IPS-20b (cell line): ENCODE measurements around the gene PSD.
"Not testable (repeated sequence)": the region's sequence is repeated elsewhere in the genome, so short reads cannot be mapped to it uniquely, and the experiment has no call there.

ENCODE experiments used
- H3K27ac ChIP-seq: one replicate; pipeline ENCODE4 v1.5.1; 2013; ENCODE audit warnings: low read length
- H3K27me3 ChIP-seq: 2 replicates; pipeline ENCODE4 v1.6.1; 2013; ENCODE audit warnings: mild to moderate bottlenecking, low read length, inconsistent platforms; ENCODE audit not compliant: insufficient read depth
- H3K36me3 ChIP-seq: 2 replicates; pipeline ENCODE4 v1.6.1; 2013; ENCODE audit warnings: low read depth, mild to moderate bottlenecking, inconsistent platforms, low read length, moderate library complexity; ENCODE audit not compliant: insufficient read depth
- H3K4me1 ChIP-seq: 2 replicates; pipeline ENCODE4 v1.6.1; 2013; ENCODE audit warnings: mild to moderate bottlenecking, control low read depth, inconsistent platforms, low read length, moderate library complexity; ENCODE audit not compliant: insufficient read depth
- H3K4me3 ChIP-seq: 2 replicates; pipeline ENCODE4 v1.5.1; 2013; ENCODE audit warnings: mild to moderate bottlenecking, low read length, inconsistent platforms
- H3K9ac ChIP-seq: 2 replicates; pipeline ENCODE4 v1.6.1; 2013; ENCODE audit warnings: low read depth, mild to moderate bottlenecking, inconsistent platforms, low read length, moderate library complexity
- H3K9me3 ChIP-seq: 2 replicates; pipeline ENCODE4 v1.6.1; 2013; ENCODE audit warnings: mild to moderate bottlenecking, low read depth, low read length, inconsistent platforms; ENCODE audit not compliant: insufficient read depth

Gene PSD

DNA sequence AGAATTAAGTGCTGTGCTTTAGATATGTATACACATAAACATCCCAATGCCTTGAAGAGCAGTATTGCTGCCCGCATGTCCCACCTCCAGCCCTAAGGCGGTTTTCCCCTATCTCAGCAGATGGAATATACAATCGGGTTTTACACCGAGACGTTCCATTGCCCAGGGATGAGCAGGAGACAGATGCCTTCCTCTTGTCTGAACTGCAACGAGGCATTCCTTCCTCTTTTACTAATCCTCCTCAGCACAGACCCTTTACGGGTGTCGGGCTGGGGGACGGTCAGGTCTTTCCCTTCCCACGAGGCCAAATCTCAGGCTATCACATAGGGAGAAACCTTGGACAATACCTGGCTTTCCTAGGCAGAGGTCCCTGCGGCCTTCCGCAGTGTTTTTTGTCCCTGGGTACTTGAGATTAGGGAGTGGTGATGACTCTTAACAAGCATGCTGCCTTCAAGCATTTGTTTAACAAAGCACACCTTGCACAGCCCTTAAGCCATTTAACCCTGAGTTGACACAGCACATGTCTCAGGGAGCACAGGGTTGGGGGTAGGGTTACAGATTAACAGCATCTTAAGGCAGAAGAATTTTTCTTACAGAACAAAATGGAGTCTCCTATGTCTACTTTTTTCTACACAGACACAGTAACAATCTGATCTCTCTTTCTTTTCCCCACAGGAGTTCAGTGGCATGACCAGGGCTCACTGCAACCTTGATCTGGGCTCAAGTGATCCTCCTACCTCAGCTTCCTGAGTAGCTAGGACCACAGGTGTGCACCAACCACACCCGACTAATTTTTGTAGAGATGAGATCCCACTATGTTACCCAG is 36.3 kb upstream of the PSD start:
- not testable (repeated sequence) for H3K9me3 ChIP-seq, H3K27me3 ChIP-seq, H3K27ac ChIP-seq
- Histone ChIP-seq H3K36me3 (peaks cover 22% of the 10 kb centered on the region), H3K4me1 (peaks cover 32% of the 10 kb centered on the region), H3K9ac (0 out of 2 replicates have a peak overlapping the region, but pooled peaks have one; percentile 23), H3K4me3 (peak overlapping the region; percentile 6; the same call in 1 of the 2 replicates)

DNA sequence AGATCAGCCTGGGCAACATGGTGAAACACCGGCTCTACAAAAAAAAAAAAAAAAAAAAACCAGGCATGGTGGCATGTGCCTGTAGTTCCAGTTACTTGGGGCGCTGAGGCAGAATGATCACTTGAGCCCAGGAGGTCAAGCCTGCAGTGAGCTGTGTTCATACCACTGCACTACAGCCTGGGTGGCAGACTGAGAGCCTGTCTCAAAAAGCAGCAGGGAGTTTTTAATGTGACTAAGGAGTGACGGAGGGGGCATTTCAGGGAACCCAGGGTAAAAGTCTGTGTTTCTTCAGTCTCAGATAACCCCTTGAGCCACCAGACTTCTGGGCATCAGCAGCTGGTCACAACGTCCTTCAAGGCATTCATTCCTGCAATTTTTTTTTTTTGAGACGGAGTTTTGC is 34.9 kb upstream of the PSD start:
- Histone ChIP-seq H3K27ac (no peak overlapping the region), H3K4me1 (peaks cover 35% of the 10 kb centered on the region), H3K4me3 (no peak overlapping the region), H3K27me3 (no peaks in the 10 kb centered on the region), H3K9me3 (no peaks in the 10 kb centered on the region), H3K36me3 (peaks cover 22% of the 10 kb centered on the region), H3K9ac (no peak overlapping the region)

DNA sequence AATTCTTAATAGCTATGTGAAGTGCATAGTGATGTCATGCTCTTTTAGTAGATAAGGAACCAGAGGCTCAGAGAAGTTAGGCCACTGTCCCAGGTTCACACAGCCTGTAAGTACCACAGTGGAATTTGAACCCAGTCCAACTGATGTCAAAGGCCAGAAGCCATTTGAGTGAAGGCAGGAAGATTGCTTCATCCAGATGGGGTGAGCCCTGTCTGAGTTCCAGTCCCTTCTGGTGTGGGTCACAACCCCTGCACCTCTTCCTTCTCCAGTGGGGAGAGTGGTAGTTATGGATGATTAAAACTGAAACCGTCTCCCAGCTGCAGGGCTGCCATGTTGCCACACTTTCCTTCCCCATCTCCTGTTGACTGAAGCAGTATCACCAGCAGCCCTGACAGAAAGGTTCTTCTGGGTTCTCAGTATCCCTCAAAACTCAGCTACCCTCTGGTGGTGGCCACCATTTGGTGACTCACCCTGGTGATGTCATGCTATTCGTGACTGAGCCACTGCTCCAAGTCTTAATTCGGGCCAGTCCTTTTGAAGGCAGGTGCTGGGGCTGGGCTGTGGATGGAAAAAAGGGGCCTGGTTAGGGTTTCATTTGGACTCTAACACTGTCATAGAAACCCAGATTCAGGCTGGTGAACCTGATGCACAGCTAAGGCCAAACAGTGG is 34.2 kb upstream of the PSD start:
- H3K27me3 ChIP-seq: no peaks in the 10 kb centered on the region
- no peak overlapping the region for H3K27ac ChIP-seq
- peaks cover 35% of the 10 kb centered on the region for H3K4me1 ChIP-seq
- H3K36me3 ChIP-seq: peaks cover 22% of the 10 kb centered on the region
- 0 out of 2 replicates have a peak overlapping the region, but pooled peaks have one; percentile 19 for H3K9ac ChIP-seq
- no peaks in the 10 kb centered on the region for H3K9me3 ChIP-seq
- no peak overlapping the region; the same call in 1 of the 2 replicates for H3K4me3 ChIP-seq

DNA sequence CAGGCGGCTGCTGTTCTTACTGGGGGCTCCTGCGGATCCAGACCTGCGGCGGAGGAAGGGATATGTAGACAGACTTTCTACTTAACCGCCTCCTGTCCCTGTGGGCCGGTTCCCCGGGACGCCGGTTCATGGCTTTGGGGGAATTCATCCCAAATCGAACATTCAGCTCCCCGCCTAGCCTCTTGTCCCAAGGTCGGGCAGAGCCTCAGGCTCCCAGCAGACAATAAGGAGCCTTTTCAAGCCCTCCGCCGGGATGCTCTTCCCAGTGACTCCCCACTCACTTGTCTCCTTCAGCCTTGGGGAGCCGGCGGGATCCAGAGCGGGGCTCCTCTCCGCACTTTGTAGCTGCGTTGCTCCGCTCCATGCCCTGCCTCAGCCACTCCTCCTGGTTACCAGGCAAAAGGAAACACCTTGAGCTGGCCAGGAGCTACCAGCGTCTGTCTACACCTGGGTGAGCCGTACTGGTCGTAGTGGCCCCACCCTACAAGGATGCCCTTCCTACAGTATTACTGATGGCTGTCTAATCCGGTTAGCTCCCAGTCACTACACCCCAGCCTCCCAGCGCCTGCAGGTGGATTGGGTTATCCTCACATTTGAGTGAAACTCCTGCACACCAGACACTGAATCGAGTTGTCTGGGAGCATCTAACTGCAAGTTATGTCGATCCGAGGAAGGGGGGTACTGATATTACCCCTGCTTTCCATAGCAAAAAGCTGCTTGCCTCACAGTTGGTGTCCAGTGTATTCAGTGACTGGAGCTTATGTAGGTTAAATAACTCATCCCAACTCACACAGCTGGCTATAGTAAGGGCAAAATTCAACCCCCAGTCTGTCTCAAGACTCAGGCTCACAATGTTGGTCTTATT is 32.8 kb upstream of the PSD start, which contains the start of gene C10orf95:
Gene C10orf95 (minus strand): TSS at position 439 of the 865 bp plus-strand sequence. CDS start 450 bp downstream, outside the sequence.
- H3K4me1 ChIP-seq: peaks cover 34% of the 10 kb centered on the region
- H3K27me3 ChIP-seq: no peaks in the 10 kb centered on the region
- H3K9me3 ChIP-seq: no peaks in the 10 kb centered on the region
- peak within 1 kb of the TSS; percentile 93; the same call in 1 of the 2 replicates for H3K9ac ChIP-seq
- peaks cover 20% of the 10 kb centered on the region for H3K36me3 ChIP-seq
- no peak within 1 kb of the TSS for H3K27ac ChIP-seq
- H3K4me3 ChIP-seq: peak within 1 kb of the TSS; percentile 89

DNA sequence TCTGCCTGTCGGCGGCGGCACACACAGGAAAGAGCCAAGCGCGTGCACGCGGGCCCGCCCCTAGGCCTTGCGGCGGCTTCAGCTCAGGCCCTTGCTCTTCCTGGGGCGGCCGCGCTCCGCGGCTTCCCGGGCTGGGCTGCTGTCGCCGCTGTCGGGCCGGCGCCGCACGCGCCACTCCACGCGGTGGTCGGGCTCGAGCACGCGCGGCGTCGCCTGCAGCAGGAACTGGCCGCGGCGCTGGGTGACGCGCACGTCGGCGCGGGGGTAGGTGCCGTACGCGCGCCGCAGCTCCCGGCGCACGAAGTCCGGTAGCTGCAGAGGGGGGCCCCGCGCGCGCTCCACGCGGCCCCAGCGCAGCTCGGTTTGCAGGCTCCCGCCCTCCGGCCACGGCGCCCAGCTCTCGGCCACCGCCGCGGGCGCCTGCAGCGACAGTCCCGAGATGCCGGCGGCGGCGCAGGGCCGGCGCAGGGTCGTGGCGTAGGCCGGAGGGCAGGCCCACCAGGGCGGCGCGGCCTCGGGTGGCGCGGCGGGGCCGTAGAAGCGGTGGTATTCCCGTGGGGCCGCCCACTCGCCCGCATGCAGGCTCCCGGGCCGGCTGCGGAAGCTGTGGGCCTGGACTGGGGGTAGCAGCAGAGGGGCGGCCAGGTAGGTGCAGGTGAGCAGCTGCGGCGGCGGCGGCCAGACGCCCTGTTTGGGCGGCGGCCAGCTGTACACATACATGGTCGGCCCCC is 32.0 kb upstream of the PSD start:
- Histone ChIP-seq H3K4me1 (peaks cover 28% of the 10 kb centered on the region), H3K4me3 (peak overlapping the region; percentile 89), H3K9ac (peak overlapping the region; percentile 93), H3K36me3 (peaks cover 13% of the 10 kb centered on the region), H3K9me3 (no peaks in the 10 kb centered on the region), H3K27ac (peak overlapping the region; percentile 16), H3K27me3 (no peaks in the 10 kb centered on the region)

DNA sequence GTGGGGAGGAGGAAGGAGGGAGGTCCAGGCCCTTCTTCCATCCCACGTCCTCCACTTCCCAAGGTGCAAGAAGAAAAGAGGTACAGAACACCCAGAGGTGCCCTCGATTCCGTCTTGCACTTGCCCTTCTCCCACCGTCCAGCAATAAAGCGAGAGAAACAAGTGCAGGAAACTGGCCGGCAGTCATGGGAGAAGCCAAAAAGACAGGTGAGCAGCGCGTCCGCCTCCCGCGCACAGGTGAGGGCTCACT is 31.5 kb upstream of the PSD start:
- peak overlapping the region; percentile 16 for H3K27ac ChIP-seq
- peaks cover 26% of the 10 kb centered on the region for H3K4me1 ChIP-seq
- peaks cover 13% of the 10 kb centered on the region for H3K36me3 ChIP-seq
- H3K4me3 ChIP-seq: peak overlapping the region; percentile 89
- H3K9ac ChIP-seq: peak overlapping the region; percentile 93
- H3K27me3 ChIP-seq: no peaks in the 10 kb centered on the region
- no peaks in the 10 kb centered on the region for H3K9me3 ChIP-seq

DNA sequence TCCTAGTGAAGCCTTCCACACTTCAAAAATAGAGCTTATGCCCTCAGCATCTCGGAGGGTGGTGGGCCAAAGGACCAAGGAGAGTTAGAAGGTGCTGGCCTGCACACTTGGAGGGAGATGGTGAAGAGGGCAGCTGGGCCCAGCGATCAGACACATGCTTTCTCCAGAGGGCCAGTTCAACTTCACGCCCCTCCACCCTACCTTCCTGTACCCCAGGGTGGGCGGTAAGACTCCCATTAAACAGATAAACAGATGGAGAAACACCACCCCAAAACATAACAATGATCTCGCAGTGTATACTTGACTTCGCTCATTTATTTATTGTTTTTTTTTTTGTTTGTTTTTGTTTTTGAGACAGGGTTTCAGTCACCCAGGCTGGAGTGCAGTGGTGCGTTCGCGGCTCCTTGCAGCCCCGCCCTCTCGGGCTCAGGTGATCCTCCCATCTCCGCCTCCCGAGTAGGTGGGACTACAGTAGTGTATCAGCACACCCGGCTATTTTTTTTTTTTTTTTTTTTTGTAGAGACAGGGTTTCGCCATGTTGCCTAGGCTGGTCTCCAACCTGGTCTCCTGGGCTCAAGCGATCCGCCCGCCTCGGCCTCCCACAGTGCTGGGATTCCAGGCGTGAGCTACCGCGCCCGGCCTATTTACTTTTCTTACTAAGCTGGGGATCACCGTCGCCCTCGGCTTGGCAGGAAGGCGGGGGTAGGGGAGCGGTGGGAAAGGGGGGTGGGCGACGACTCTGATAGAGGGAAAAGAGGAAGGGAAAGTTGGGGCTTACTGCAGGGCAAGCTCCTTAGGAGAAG is 30.9 kb upstream of the PSD start:
- Histone ChIP-seq H3K9me3 (no peaks in the 10 kb centered on the region), H3K4me1 (peaks cover 23% of the 10 kb centered on the region), H3K36me3 (peaks cover 13% of the 10 kb centered on the region), H3K27me3 (no peaks in the 10 kb centered on the region), H3K27ac (peak overlapping the region; percentile 16), H3K9ac (peak overlapping the region; percentile 93), H3K4me3 (peak overlapping the region; percentile 89)

DNA sequence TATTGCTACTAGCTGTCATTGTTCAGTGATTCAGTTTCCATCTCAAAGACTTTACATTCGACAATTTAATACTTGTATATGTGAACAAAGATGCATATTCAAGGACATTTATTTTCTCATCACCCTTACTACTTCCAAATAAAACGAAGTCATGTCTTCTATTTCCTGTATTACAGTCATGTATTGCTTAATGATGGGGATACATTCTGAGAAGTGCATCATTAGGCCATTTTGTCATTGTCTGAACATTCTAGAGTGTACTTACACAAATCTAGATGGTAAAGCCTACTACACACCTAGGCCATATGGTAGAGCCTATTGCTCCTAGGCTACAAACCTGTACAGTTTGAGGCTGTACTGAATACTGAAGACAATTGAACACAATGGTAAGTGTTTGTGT is 26.3 kb upstream of the PSD start:
- no peak overlapping the region for H3K27ac ChIP-seq
- peaks cover 3% of the 10 kb centered on the region; the same call in 1 of the 2 replicates for H3K4me1 ChIP-seq
- peaks cover 4% of the 10 kb centered on the region for H3K27me3 ChIP-seq
- no peaks in the 10 kb centered on the region for H3K9me3 ChIP-seq
- H3K4me3 ChIP-seq: no peak overlapping the region
- no peak overlapping the region for H3K9ac ChIP-seq
- H3K36me3 ChIP-seq: no peaks in the 10 kb centered on the region

DNA sequence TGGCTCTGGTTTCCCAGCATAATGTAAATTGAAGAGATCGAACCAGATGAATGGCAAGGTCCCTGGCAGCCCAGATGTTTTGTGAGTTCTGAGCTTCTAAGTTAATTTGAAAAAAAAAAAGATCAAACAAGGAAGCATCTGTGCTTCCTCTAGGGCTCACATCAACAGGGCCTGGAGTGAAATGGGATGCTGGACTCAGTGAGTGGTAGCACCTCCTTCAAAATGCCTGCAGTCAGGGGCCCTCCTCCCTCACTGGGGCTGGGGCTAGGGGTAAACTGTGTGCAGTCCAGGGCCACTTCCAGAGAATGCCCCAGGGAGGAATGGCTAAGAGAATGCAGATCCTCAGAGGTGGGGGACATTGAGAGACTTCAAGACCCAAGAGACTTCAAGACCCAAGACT is 19.8 kb upstream of the PSD start:
- peaks cover 44% of the 10 kb centered on the region for H3K27me3 ChIP-seq
- no peak overlapping the region for H3K9ac ChIP-seq
- no peaks in the 10 kb centered on the region for H3K9me3 ChIP-seq
- H3K36me3 ChIP-seq: no peaks in the 10 kb centered on the region
- no peak overlapping the region for H3K4me3 ChIP-seq
- no peak overlapping the region for H3K27ac ChIP-seq
- H3K4me1 ChIP-seq: peaks cover 7% of the 10 kb centered on the region

DNA sequence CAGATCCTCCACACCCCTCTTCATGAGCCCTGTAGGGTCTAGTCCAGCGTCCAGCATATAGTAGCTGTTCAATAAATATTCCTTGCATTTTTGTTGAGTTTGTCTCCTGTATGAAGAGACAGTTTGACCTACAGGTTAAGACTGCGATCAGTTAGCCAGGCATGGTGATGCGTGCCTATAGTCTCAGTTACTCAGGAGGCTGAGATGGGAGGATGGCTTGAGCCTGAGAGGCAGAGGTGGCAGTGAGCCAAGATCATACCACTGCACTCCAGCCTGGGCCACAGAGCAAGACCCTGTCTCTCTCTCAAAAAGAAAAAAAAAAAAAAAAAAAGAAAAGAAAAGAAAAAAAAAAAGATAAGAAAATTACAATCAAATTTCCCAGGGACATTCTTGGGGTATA is 18.9 kb upstream of the PSD start:
- Histone ChIP-seq H3K9me3 (no peaks in the 10 kb centered on the region), H3K4me3 (no peak overlapping the region), H3K4me1 (peaks cover 7% of the 10 kb centered on the region), H3K27ac (no peak overlapping the region), H3K9ac (no peak overlapping the region), H3K27me3 (peaks cover 50% of the 10 kb centered on the region), H3K36me3 (no peaks in the 10 kb centered on the region)
